Stimulated activated effector memory CD8-positive, alpha-beta T cell treated with anti-CD3 and anti-CD28 coated beads, Interleukin-12 subunit alpha, Interleukin-12 subunit beta, amount 100 ng/mL, for 72 hours (primary cell): ENCODE data around the gene SYNCRIP.
"Not testable (repeated sequence)": the region's sequence is repeated elsewhere in the genome, so short reads cannot be mapped to it uniquely, and the experiment has no call there.

Experiments used
- ATAC-seq: fragments of 150-1000 bp; cut with Tn5 transposase; 2 replicates; pipeline ENCODE4 v1.10.0; 2021
- DNase-seq, 2 donors: peaks; one replicate each; pipeline ENCODE4 v3.0.0; 2021 to 2022; ENCODE audit warnings: low spot score in 2 of 2
- H3K27ac Mint-ChIP-seq: one replicate; pipeline ENCODE4 v1.8.0; 2022; ENCODE audit warnings: mild to moderate bottlenecking, mixed read lengths
- H3K36me3 Mint-ChIP-seq: one replicate; pipeline ENCODE4 v1.8.0; 2022; ENCODE audit warnings: mild to moderate bottlenecking, mixed read lengths
- H3K4me1 Mint-ChIP-seq: one replicate; pipeline ENCODE4 v1.8.0; 2022; ENCODE audit warnings: mixed read lengths
- H3K4me3 Mint-ChIP-seq: one replicate; pipeline ENCODE4 v1.8.0; 2022; ENCODE audit warnings: mild to moderate bottlenecking, mixed read lengths
- H3K9me3 Mint-ChIP-seq: one replicate; pipeline ENCODE4 v1.8.0; 2022; ENCODE audit warnings: mixed read lengths

The SYNCRIP gene

GRCh38 chr6:85591207-85591606 is 51.5 kb downstream of the SYNCRIP start:
- Mint-ChIP-seq H3K4me3 (no peak overlapping the region), H3K27ac (no peak overlapping the region), H3K36me3 (peaks cover 45% of the 10 kb centered on the region), H3K4me1 (peaks cover 55% of the 10 kb centered on the region), H3K9me3 (no peaks in the 10 kb centered on the region)
- ATAC-seq (no peak), DNase-seq (no peak)

GRCh38 chr6:85585741-85586140 is 56.9 kb downstream of the SYNCRIP start:
- Mint-ChIP-seq H3K4me1 (peaks cover 48% of the 10 kb centered on the region), H3K27ac (no peak overlapping the region), H3K4me3 (no peak overlapping the region), H3K36me3 (peaks cover 41% of the 10 kb centered on the region), H3K9me3 (peaks cover 13% of the 10 kb centered on the region)
- ATAC-seq, result no peak
- no peak for DNase-seq

- Mint-ChIP-seq H3K9me3 (peaks cover 13% of the 10 kb centered on the region), H3K4me1 (peaks cover 32% of the 10 kb centered on the region), H3K36me3 (peaks cover 31% of the 10 kb centered on the region)
- H3K4me3 Mint-ChIP-seq, ATAC-seq, DNase-seq, H3K27ac Mint-ChIP-seq: not testable (repeated sequence)
These were observed 59.9 kb downstream of the SYNCRIP start for GRCh38 chr6:85582832-85583231.

- no peak overlapping the region for H3K4me3 Mint-ChIP-seq
- peaks cover 13% of the 10 kb centered on the region for H3K9me3 Mint-ChIP-seq
- ATAC-seq, result no peak
- H3K27ac Mint-ChIP-seq, result no peak overlapping the region
- H3K36me3 Mint-ChIP-seq, result peaks cover 25% of the 10 kb centered on the region
- DNase-seq, result no peak
- H3K4me1 Mint-ChIP-seq, result peaks cover 26% of the 10 kb centered on the region
These were observed 61.1 kb downstream of the SYNCRIP start for GRCh38 chr6:85581572-85581971.

- no peak overlapping the region for H3K27ac Mint-ChIP-seq
- H3K36me3 Mint-ChIP-seq, result peaks cover 25% of the 10 kb centered on the region
- no peak for DNase-seq
- ATAC-seq, result peak; percentile 94
- peaks cover 23% of the 10 kb centered on the region for H3K4me1 Mint-ChIP-seq
- H3K9me3 Mint-ChIP-seq, result peaks cover 13% of the 10 kb centered on the region
- H3K4me3 Mint-ChIP-seq, result no peak overlapping the region
These were observed 61.8 kb downstream of the SYNCRIP start for GRCh38 chr6:85580878-85581267.

GRCh38 chr6:85580118-85580877 is 62.4 kb downstream of the SYNCRIP start:
- H3K36me3 Mint-ChIP-seq, result peaks cover 24% of the 10 kb centered on the region
- peaks cover 12% of the 10 kb centered on the region for H3K9me3 Mint-ChIP-seq
- ATAC-seq, result peak; percentile 53
- H3K27ac Mint-ChIP-seq, result no peak overlapping the region
- no peak overlapping the region for H3K4me3 Mint-ChIP-seq
- peaks cover 21% of the 10 kb centered on the region for H3K4me1 Mint-ChIP-seq
- DNase-seq, result no peak

- H3K4me3 Mint-ChIP-seq, result no peak overlapping the region
- ATAC-seq (peak; percentile 45), DNase-seq (no peak)
- H3K9me3 Mint-ChIP-seq, result peaks cover 10% of the 10 kb centered on the region
- peaks cover 17% of the 10 kb centered on the region for H3K36me3 Mint-ChIP-seq
- H3K4me1 Mint-ChIP-seq, result peaks cover 21% of the 10 kb centered on the region
- H3K27ac Mint-ChIP-seq, result no peak overlapping the region
These were observed 63.1 kb downstream of the SYNCRIP start for GRCh38 chr6:85579581-85579980.

GRCh38 chr6:85576476-85576875 is 66.2 kb downstream of the SYNCRIP start:
- no peak for ATAC-seq

GRCh38 chr6:85574932-85575598 is 67.6 kb downstream of the SYNCRIP start:
- Mint-ChIP-seq H3K9me3 (no peaks in the 10 kb centered on the region), H3K27ac (no peak overlapping the region), H3K4me3 (no peak overlapping the region), H3K4me1 (peaks cover 12% of the 10 kb centered on the region), H3K36me3 (peaks cover 23% of the 10 kb centered on the region)
- ATAC-seq (no peak), DNase-seq (no peak)

More at GRCh38 chr6:85576476-85576875, 66.2 kb downstream of the SYNCRIP start:
- no peak for DNase-seq
- Mint-ChIP-seq H3K36me3 (peaks cover 10% of the 10 kb centered on the region), H3K4me3 (no peak overlapping the region), H3K27ac (no peak overlapping the region), H3K9me3 (peaks cover under 1% of the 10 kb centered on the region), H3K4me1 (peaks cover 12% of the 10 kb centered on the region)

GRCh38 chr6:85569323-85569722 is 73.4 kb downstream of the SYNCRIP start:
- H3K27ac Mint-ChIP-seq, result no peak overlapping the region
- H3K4me1 Mint-ChIP-seq, result peaks cover 11% of the 10 kb centered on the region
- H3K4me3 Mint-ChIP-seq, result no peak overlapping the region
- ATAC-seq (no peak), DNase-seq (no peak)
- H3K36me3 Mint-ChIP-seq, result peaks cover 78% of the 10 kb centered on the region
- no peaks in the 10 kb centered on the region for H3K9me3 Mint-ChIP-seq

GRCh38 chr6:85568411-85568810 is 74.3 kb downstream of the SYNCRIP start:
- DNase-seq (no peak), ATAC-seq (no peak)
- Mint-ChIP-seq H3K4me1 (peaks cover 11% of the 10 kb centered on the region), H3K9me3 (no peaks in the 10 kb centered on the region), H3K4me3 (no peak overlapping the region), H3K36me3 (peaks cover 87% of the 10 kb centered on the region), H3K27ac (no peak overlapping the region)

- Mint-ChIP-seq H3K36me3 (peaks cover 98% of the 10 kb centered on the region), H3K9me3 (no peaks in the 10 kb centered on the region), H3K4me1 (peaks cover 11% of the 10 kb centered on the region), H3K4me3 (no peak overlapping the region), H3K27ac (no peak overlapping the region)
- ATAC-seq (no peak), DNase-seq (no peak)
These were observed 77.0 kb downstream of the SYNCRIP start for GRCh38 chr6:85565736-85566135.

- not testable (repeated sequence) for H3K4me1 Mint-ChIP-seq, H3K9me3 Mint-ChIP-seq, H3K4me3 Mint-ChIP-seq, ATAC-seq, H3K27ac Mint-ChIP-seq, DNase-seq
- peaks cover 98% of the 10 kb centered on the region for H3K36me3 Mint-ChIP-seq
These were observed 78.5 kb downstream of the SYNCRIP start for GRCh38 chr6:85564223-85564622.
